AG10803 (cell line): ENCODE measurements around the gene R3HDM1.

Source experiments
- DNase-seq: peaks from one replicate; pipeline ENCODE4 v3.0.0; 2010; ENCODE audit warnings: low read depth
- H3K4me3 ChIP-seq: 2 replicates; pipeline ENCODE4 v1.5.1; 2011; ENCODE audit warnings: mild to moderate bottlenecking, low read length, control low read depth
- CTCF ChIP-seq: conservative IDR thresholded peaks from 2 replicates; pipeline ENCODE4 v1.5.1; 2011; ENCODE audit warnings: mild to moderate bottlenecking, low read length, control low read depth, inconsistent platforms

R3HDM1 gene

DNA sequence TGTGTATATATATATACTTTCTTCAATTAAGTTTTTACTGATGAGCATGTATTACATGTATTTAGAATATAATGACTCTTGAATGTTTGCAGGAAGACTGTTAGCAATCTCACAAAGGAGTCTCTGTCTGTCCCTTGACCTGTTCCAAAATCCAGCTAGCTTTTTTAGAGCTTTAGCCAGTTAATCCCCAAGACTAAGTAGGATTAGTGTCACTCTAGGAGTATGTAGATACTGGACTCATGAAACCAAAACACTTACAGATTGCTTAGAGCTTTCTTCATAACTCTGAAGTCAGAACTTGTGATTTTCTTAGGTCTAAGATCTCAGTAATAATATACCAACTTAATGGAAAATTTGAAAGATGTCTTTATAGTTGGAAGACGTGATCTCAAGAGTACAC is 212.6 kb downstream of the R3HDM1 start:
- TF ChIP-seq CTCF: no peak
- peak; percentile 6 for DNase-seq
- H3K4me3 ChIP-seq: peak overlapping the region; percentile 20; the same call in 1 of the 2 replicates

DNA sequence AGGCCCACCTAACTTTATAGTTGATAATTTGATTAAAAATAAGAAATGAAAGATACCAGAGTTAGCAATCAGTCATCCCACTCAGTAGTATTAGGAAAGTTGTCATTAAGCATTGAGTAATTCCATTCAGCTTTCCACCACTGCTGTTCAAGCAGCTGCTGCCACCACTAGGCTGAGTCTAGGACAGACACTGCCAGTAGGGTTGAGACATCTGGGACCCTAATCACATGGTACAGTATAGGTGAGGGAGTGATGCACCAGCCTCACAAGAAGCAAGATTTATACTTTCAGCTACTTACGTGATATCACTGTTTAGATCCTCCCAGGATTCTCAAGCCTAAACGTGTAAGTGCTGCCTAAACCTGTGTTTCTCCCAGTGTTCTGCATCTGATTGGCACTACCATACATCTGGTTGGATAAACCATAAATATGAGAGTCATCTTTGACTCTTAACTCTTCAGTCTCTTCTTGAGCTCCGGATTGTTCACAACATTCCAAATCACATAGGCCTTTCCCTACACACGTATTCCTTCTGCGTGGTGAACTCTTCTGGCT is 213.6 kb downstream of the R3HDM1 start:
- TF ChIP-seq CTCF: no peak; the same call in 1 of the 2 replicates
- H3K4me3 ChIP-seq: no peak overlapping the region
- peak; percentile 22 for DNase-seq

- TF ChIP-seq CTCF: no peak
- DNase-seq: peak; percentile 73
- no peak overlapping the region for H3K4me3 ChIP-seq
These were observed 214.3 kb downstream of the R3HDM1 start for GRCh38 chr2:135745545-135745944.

GRCh38 chr2:135755573-135755972 is 224.3 kb downstream of the R3HDM1 start:
- no peak overlapping the region for H3K4me3 ChIP-seq
- no peak for DNase-seq
- TF ChIP-seq CTCF: no peak

DNA sequence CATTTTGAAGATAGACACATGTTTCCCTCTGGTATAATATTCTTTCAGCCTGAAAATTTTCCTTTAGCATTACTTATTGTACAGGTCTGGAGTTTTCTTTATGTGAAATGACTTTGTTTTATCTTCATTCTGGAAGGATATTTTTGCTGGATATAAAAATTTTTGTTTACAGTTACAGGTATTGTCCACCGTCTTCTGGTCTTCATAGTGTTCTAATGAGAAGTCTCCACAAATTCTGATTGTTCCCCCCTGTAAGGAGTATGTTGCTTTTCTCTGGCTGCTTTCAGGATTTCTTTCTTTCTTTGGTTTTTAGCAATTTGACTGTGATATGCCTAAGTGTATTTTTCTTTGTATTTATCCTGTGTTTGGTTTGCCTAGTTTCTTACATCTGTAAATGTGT is 225.4 kb downstream of the R3HDM1 start:
- TF ChIP-seq CTCF: no peak
- DNase-seq: no peak
- H3K4me3 ChIP-seq: no peak overlapping the region

- peak; percentile 7 for DNase-seq
- TF ChIP-seq CTCF: no peak
- H3K4me3 ChIP-seq: no peak overlapping the region
These were observed 230.7 kb downstream of the R3HDM1 start for GRCh38 chr2:135762022-135762421.

- TF ChIP-seq CTCF: no peak
- H3K4me3 ChIP-seq: no peak overlapping the region
- DNase-seq: no peak
These were observed 231.2 kb downstream of the R3HDM1 start for GRCh38 chr2:135762530-135762929.
